Measurements from ENCODE around the gene KIF1A. TPM values are rescaled to one million over a fixed set of nuclear protein-coding genes. Genes with fewer than 3 reads are reported as not detected.

KIF1A gene
- total RNA-seq, 1 donor from 2014 or later: not detected

GRCh38 chr2:240711701-240712100 lies 108.3 kb downstream of the KIF1A start:
- ATAC-seq (ENCODE audit: low read depth) (no peak), DNase-seq (no peak)
- intact Hi-C loops (cut with micrococcal nuclease): no loop called here
- TF ChIP-seq CTCF (IDR thresholded peaks at IDR 0.05): no peak
- Mint-ChIP-seq H3K4me3 (no peak overlapping the region), H3K27ac (no peak overlapping the region), H3K4me1 (no peaks in the 10 kb centered on the region), H3K36me3 (ENCODE audit: low read depth) (no peaks in the 10 kb centered on the region), H3K27me3 (peaks cover 6% of the 10 kb centered on the region), H3K9me3 (no peaks in the 10 kb centered on the region)
- CTCF ChIA-PET: no interaction called here
- POLR2A ChIA-PET: no interaction called here

- DNase-seq (no peak), ATAC-seq (ENCODE audit: low read depth) (no peak)
- TF ChIP-seq CTCF (IDR thresholded peaks at IDR 0.05): no peak
- no peaks in the 10 kb centered on the region for H3K9me3 Mint-ChIP-seq
- CTCF ChIA-PET: no interaction called here
- no peak overlapping the region for H3K4me3 Mint-ChIP-seq
- H3K36me3 Mint-ChIP-seq (ENCODE audit: low read depth): no peaks in the 10 kb centered on the region
- POLR2A ChIA-PET: no interaction called here
- H3K4me1 Mint-ChIP-seq: no peaks in the 10 kb centered on the region
- no peak overlapping the region for H3K27ac Mint-ChIP-seq
- peaks cover 6% of the 10 kb centered on the region for H3K27me3 Mint-ChIP-seq
- intact Hi-C loops (cut with micrococcal nuclease): no loop called here
Observed at GRCh38 chr2:240711296-240711695, 108.7 kb downstream of the KIF1A start.

- no peak for TF ChIP-seq CTCF (IDR thresholded peaks at IDR 0.05)
- Mint-ChIP-seq H3K27me3 (peaks cover 9% of the 10 kb centered on the region), H3K4me3 (no peak overlapping the region), H3K36me3 (ENCODE audit: low read depth) (no peaks in the 10 kb centered on the region), H3K27ac (no peak overlapping the region), H3K4me1 (no peaks in the 10 kb centered on the region), H3K9me3 (no peaks in the 10 kb centered on the region)
- CTCF ChIA-PET: no interaction called here
- intact Hi-C loops (cut with micrococcal nuclease): no loop called here
- POLR2A ChIA-PET: no interaction called here
- DNase-seq (no peak), ATAC-seq (ENCODE audit: low read depth) (no peak)
Observed at GRCh38 chr2:240708457-240708856, 111.6 kb downstream of the KIF1A start.

GRCh38 chr2:240707821-240708220 lies 112.2 kb downstream of the KIF1A start:
- peaks cover 9% of the 10 kb centered on the region for H3K27me3 Mint-ChIP-seq
- H3K9me3 Mint-ChIP-seq: no peaks in the 10 kb centered on the region
- ChIA-PET POLR2A (no interaction called here), CTCF (no interaction called here)
- H3K36me3 Mint-ChIP-seq (ENCODE audit: low read depth): no peaks in the 10 kb centered on the region
- no peak overlapping the region for H3K4me3 Mint-ChIP-seq
- no peaks in the 10 kb centered on the region for H3K4me1 Mint-ChIP-seq
- intact Hi-C loops (cut with micrococcal nuclease): no loop called here
- ATAC-seq (ENCODE audit: low read depth) (no peak), DNase-seq (no peak)
- no peak overlapping the region for H3K27ac Mint-ChIP-seq
- no peak for TF ChIP-seq CTCF (IDR thresholded peaks at IDR 0.05)

GRCh38 chr2:240707043-240707756 lies 112.8 kb downstream of the KIF1A start:
- Mint-ChIP-seq H3K27ac (no peak overlapping the region), H3K9me3 (no peaks in the 10 kb centered on the region), H3K4me3 (no peak overlapping the region), H3K36me3 (ENCODE audit: low read depth) (no peaks in the 10 kb centered on the region), H3K4me1 (no peaks in the 10 kb centered on the region), H3K27me3 (peaks cover 9% of the 10 kb centered on the region)
- ChIA-PET CTCF (no interaction called here), POLR2A (no interaction called here)
- intact Hi-C loops (cut with micrococcal nuclease): no loop called here
- TF ChIP-seq CTCF (IDR thresholded peaks at IDR 0.05): no peak
- ATAC-seq (ENCODE audit: low read depth) (no peak), DNase-seq (no peak)
